ENCODE data around the gene GAS6.

GAS6 gene

GRCh38 chr13:113770937-113771336, 92.9 kb downstream of the GAS6 start:
- no peak for DNase-seq (ENCODE audit: low read depth)
